ENCODE data around the gene GPRC5C.

GPRC5C gene

DNA sequence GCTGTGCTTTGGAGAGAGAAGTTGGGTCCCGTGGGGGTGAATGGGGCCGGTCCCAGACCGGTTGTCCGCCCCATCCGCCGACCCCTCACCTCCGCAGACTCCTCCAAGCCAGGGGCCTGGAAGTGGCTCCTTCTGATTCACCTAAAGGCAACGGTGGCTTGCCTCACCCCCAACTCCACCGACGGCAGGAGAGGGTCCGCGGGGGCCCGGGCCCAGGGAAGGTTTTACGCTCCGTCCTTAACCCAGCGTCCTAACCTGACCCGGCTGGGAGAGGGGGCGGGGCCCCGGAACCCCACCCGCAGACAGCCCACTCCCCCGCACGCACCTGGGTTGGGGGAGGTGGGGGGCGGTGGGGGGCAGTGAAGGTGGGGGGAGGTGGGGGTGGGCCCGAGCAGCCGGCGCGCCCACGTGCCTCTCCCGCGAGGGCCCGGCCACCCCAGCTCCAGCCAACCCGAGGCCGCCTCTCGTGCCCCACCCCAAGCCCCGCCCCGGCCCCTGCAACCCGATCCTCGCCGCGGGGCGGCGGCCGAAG, 21.8 kb downstream of the GPRC5C start:
- no peak for DNase-seq

DNA sequence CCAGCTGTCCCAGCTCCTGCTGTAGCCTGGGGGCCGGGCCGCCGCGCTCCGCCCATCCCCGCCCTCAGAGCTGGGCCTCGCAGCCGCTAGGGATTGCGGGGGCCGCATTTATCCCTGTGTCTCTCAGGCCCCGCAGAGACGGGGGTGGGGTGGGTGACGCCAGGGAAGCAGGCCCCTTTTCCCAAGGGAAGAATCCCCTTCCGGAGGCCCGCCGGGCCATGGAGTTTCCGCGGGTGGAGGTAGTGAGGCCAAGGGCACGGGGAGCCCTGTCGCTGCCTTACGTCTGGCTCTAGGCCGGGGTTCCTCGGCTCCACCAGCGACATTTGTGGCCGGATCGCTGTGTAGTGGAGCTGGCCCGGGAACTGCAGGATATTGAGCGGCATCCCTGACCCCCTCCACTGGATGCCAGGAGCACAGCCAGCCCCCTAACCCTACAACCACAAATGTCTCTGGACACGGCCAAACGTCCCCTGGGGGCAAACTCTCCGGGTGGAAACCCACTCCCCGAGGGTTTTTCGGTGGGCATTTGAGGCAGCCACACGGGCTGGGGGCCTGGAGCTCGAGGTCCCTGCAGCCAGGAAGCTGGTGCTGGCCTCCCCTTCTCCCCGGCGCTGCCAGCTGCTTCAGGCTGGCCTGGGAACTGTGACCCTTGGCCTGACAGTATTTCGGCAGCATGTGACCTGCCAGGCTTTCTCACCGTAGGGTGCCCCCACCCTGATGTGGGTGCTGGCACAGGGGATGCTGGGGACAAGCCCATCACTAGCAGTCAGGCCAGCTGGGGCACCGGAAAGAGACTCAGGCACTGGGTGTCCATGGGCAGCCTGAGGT, 22.5 kb downstream of the GPRC5C start:
- DNase-seq, result peak; percentile 60

GRCh38 chr17:74455025-74455545, 23.2 kb downstream of the GPRC5C start:
- DNase-seq, result no peak

- DNase-seq, result no peak
These were observed 23.9 kb downstream of the GPRC5C start for GRCh38 chr17:74455821-74456220.

DNA sequence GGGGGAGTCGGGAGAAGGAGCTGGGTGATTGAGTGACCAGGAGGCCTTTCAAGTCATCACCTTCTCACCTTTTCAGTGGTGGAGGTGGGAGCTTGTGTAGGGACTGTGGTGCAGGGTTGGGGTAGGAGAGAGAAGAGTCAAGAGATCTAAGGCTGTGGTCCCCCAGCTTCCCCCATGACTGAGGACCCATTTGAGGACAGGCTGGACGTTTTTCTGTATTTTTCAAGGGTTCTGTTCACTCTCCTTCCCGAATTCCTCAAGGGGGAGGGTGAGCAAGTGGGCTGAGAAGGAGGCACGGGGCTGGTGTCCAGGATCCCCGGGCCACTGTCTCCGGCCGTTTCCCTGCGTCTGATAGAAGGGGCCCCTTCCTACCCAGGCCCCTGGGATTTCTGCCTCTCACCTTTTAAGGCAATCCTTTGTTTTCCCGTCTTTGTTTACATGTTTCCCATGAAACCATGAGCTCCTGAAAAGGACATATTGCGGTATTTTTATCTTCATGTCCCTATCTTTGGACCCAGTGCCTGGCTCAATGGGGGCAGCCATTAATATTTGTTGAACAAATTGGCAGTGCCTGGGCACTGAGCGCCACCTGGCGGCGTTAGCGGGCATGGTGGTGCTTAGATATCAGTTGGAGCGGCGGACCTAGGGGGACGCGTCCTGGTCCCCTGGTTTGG, 25.4 kb downstream of the GPRC5C start:
- peak; percentile 74 for DNase-seq

- no peak for DNase-seq
These were observed 25.9 kb downstream of the GPRC5C start for GRCh38 chr17:74457820-74458166.

DNA sequence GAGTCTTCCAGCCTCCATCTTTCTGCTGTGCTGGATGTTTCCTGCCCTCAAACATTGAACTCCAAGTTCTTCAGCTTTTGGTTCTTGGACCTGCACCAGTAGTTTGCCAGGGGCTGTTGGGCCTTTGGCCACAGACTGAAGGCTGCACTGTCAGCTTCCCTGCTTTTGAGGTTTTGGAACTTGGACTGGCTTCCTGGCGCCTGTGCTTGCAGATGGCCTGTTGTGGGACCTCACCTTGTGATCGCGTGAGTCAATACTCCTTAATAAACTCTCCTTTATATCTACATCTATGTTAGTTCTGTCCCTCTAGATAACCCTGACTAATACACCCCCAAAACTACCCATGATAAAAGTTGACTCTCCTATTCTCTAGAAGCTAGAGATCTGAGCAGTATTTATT, 26.9 kb downstream of the GPRC5C start:
- no peak for DNase-seq

DNA sequence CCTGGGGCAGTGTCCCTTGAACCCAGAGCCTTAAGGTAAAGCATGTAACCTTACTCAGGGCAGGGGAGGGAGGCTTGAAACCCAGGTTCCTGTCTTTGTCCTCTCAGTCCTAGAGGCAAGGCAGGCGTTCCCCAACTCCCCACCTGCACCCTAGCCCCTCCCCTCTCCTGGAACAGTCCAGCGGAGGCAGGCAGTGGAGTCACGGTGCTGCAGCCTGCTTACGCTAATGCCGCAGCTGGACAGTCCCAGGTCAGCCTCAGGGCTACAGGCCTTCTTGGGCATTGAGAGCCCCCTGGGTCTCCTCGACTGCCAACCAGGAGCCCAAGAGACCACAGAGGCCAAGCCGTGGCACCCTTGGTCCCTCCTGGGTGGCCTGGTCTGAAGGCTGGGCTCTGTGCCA, 27.7 kb downstream of the GPRC5C start:
- no peak for DNase-seq

- no peak for DNase-seq
These were observed 28.4 kb downstream of the GPRC5C start for GRCh38 chr17:74460241-74460640.

- no peak for DNase-seq
These were observed 29.1 kb downstream of the GPRC5C start for GRCh38 chr17:74460996-74461395.

DNA sequence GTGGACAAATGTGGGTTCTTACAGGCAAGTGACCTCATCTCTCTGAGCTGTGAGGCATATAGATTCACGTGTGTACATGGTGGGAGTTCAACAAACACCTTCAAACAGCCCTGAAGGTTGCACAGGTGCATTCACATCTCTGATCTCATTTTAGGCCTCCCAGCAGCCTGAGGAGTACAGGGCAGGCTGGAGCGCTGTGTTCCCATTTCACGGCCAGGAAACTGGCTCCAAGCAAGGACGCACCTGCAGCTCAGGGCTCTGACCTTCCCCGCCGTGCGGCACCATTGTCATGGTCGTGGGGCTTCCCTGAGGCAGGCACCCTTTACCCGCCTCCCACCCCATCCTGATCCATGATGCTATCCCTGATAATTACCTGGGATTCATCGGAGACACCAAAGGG, 29.7 kb downstream of the GPRC5C start:
- no peak for DNase-seq

DNA sequence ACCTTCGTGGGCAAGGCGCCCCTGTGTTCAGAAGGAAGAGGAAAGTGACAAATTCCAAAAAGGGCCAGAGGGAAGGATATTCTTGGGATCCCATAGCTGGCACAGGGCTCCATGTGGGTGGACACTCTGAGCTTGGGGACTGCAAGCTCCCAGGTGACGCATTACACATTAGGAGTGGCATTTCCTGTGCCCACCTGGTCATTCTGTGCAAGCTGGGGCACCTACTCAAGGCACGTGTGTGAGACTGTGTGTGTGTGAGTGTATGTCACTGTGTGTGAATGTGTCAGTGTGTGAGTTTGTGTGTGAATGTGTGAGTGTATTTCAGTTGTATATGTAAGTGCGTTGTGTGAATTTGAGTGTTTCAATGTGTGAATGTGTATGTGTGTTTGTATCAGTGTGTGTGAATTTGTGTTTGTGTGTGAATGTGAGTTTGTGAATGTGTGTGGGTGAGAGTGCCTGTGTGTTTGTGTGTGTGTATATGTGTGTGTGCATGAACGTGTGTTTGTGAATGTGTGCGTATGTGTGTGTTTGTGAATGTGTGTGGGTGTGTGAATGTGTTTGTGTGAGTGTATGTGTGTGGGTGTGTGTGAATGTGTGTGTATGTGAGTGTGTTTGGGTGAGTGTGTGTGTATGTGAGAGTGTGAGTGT, 33.0 kb downstream of the GPRC5C start:
- no peak for DNase-seq

- no peak for DNase-seq
These were observed 33.7 kb downstream of the GPRC5C start for GRCh38 chr17:74465378-74466110.

- no peak for DNase-seq
These were observed 34.4 kb downstream of the GPRC5C start, which contains the start of gene CD300A for GRCh38 chr17:74466111-74466827. TSS of gene CD300A (plus strand) at chr17:74466634. CDS start at chr17:74466704, 70 bp downstream.

- no peak for DNase-seq
These were observed 34.9 kb downstream of the GPRC5C start for GRCh38 chr17:74466828-74467184.

DNA sequence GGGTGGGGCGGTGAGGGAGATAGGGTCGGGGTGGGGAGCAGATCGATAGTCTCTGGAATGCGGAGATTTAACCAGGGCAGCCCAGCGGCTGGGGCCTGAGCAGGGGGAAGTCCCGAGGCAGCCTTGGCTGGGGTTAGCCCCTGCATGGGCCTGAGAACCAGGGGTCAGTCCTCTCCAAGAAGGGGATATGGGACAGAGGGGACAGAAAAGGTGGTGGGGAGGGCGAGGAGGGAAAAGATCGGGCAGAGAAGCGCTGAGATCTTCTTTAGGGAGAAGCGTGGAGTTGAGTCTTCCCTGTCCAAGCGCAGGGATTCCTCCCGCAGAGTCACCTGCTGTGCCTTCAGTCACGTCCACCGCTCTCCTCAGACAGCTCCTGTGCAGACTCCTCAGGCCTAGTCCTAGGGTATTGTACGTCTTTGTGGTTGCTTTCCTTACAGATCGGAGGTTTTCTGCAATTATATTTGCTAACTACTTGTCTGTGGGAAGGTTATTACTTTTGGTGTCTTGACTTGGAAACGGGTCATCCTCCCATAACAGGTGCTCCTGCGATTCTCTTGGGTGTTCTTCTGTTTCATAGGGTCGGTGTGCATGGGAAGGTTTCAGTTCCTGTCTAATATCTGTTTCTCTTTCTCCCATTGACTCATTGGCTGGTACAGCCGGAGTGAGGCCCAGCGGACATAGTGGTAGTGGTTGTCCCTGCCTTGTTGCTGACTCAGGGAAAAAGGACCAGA, 35.5 kb downstream of the GPRC5C start:
- no peak for DNase-seq

GRCh38 chr17:74471341-74471740, 39.5 kb downstream of the GPRC5C start:
- no peak for DNase-seq

DNA sequence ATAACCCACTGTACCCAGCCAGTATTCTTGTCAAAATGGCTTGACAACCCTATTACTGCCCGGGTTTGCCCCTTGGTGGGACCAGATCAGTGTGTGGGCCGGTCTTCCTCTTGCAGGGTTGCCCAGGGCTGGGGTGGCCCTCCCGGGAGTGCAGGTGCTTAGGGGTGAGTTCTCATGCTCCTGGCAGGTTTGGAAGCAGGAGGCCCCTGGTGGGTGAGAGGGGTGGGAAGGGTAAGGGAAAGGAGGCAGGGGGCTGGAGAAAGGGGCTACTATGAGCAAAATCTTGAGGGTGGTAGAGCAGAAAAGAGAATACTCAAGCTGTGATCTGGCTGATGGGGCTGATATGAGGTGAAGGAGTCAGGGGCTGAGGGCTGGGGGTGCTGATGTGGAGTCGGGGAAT, 41.0 kb downstream of the GPRC5C start:
- DNase-seq, result no peak

DNA sequence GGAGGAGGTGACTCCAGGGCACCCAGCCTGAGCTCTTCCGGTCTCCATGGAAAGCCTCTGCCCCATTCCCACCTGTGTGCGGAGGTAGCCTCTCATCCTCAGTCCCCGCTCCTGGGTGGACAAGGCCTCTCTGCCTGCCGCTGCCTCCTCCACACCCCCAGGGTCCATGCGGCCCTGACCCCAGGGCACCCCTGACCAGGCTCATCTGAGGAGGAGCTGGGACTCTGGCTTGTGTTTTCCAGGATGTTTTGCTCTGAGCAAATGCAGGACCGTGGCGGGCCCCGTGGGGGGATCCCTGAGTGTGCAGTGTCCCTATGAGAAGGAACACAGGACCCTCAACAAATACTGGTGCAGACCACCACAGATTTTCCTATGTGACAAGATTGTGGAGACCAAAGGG, 41.4 kb downstream of the GPRC5C start:
- no peak for DNase-seq

- DNase-seq, result no peak
These were observed 42.3 kb downstream of the GPRC5C start for GRCh38 chr17:74474043-74474792.

GRCh38 chr17:74475189-74475588, 43.3 kb downstream of the GPRC5C start:
- DNase-seq, result no peak
